K562 (cell line): ENCODE results near the gene GREB1. TPM values are rescaled to one million over a fixed set of nuclear protein-coding genes. Genes with fewer than 3 reads are reported as not detected.
A peak's percentile ranks its signal among the peaks of the same experiment; 100 is the strongest.

ENCODE experiments used
- ATF3 ChIP-seq, 2 experiments: fragments of 450-650 bp in 1 of 2; sonication (generic) in 1 of 2; formaldehyde crosslinking in 1 of 2; IDR thresholded peaks in 1 of 2; conservative IDR thresholded peaks in 1 of 2; 2 replicates each; pipeline versions ENCODE4 v1.6.1 to v1.8.1; 2016 to 2023; ENCODE audit warnings: mild to moderate bottlenecking in 2 of 2, moderate library complexity in 2 of 2, inconsistent platforms in 1 of 2, missing genetic modification reagents in 1 of 2
- CC2D1A ChIP-seq: fragments of 450-650 bp; IDR thresholded peaks from 2 replicates; pipeline ENCODE4 v1.6.1; 2017; ENCODE audit warnings: mild to moderate bottlenecking
- CHD7 ChIP-seq: fragments of 200-600 bp; sonication (generic); IDR thresholded peaks from one replicate; pipeline ENCODE4 v1.6.1; 2012; ENCODE audit warnings: mild to moderate bottlenecking, low read depth, low read length, inconsistent platforms
- DPF2 ChIP-seq: fragments of 450-650 bp; IDR thresholded peaks from 2 replicates; pipeline ENCODE4 v1.6.1; 2016
- HCFC1 ChIP-seq: IDR thresholded peaks from 2 replicates; pipeline ENCODE4 v1.6.1; 2012; ENCODE audit warnings: low read depth, low read length, improper control_type of control experiment
- HDAC6 ChIP-seq: IDR thresholded peaks from 2 replicates; pipeline ENCODE4 v1.6.1; 2012; ENCODE audit warnings: low read depth, mild to moderate bottlenecking, control low read depth, inconsistent platforms, low read length, moderate library complexity
- RAD21 ChIP-seq, 2 experiments: fragments of 250-450 bp in 1 of 2; fragments of 450-650 bp in 1 of 2; sonication (Bioruptor Pico) in 1 of 2; formaldehyde crosslinking in 1 of 2; IDR thresholded peaks in 1 of 2; conservative IDR thresholded peaks in 1 of 2; 2 replicates each; pipeline versions ENCODE4 v1.4.0 to v1.8.0; 2020 to 2022; ENCODE audit warnings: mild to moderate bottlenecking in 2 of 2, moderate library complexity in 1 of 2
- RCOR1 ChIP-seq, 2 experiments: IDR thresholded peaks; 2 replicates each; pipeline ENCODE4 v1.6.1; 2012; ENCODE audit warnings: low read depth in 2 of 2, low read length in 2 of 2, borderline replicate concordance in 1 of 2, improper control_type of control experiment in 1 of 2
- SIX5 ChIP-seq, 2 experiments: IDR thresholded peaks; 2 replicates each; pipeline ENCODE4 v1.6.1; 2011; ENCODE audit warnings: low read length in 2 of 2, borderline replicate concordance in 1 of 2, low read depth in 1 of 2, mild to moderate bottlenecking in 1 of 2, moderate library complexity in 1 of 2; ENCODE audit not compliant: insufficient read depth in 1 of 2
- TGIF2 ChIP-seq: sonication (generic); formaldehyde crosslinking; IDR thresholded peaks from 2 replicates; pipeline ENCODE4 v1.8.1; 2022; ENCODE audit warnings: mild to moderate bottlenecking, missing genetic modification reagents, moderate library complexity
- ZC3H8 ChIP-seq: fragments of 450-650 bp; IDR thresholded peaks from 2 replicates; pipeline ENCODE4 v1.6.1; 2017
- polyA plus RNA-seq, 8 experiments: library from polyadenylated mRNA; depleted of rRNA in 4 of 8; stranded (reverse) in 5 of 8; unstranded in 3 of 8; fragments of >200 nt; fragmentation: Nextera tagmentation in 2 of 8; fragmentation: Illumina TruSeq in 1 of 8; extraction: Ambion mirVana in 2 of 8; extraction: Trizol in 1 of 8; gene quantifications; 2 replicates each; pipeline versions ENCODE4 v1.2.1 to v1.2.3, GENCODE V29; 2011 to 2014; ENCODE audit warnings: inconsistent platforms in 1 of 8, missing spikeins in 1 of 8
- total RNA-seq, 7 experiments: library from RNA; depleted of rRNA in 6 of 7; stranded (reverse); fragments of >200 nt in 6 of 7; fragmentation: Illumina TruSeq in 2 of 7; extraction: Trizol in 2 of 7; gene quantifications; 2 replicates each; pipeline versions ENCODE4 v1.2.1 to v1.2.3, GENCODE V29; 2011 to 2021; ENCODE audit warnings: low replicate concordance in 1 of 7
- TF ChIP-seq, protein P1 (sequence below), 3 experiments: fragments of 200-800 bp in 1 of 3; sonication (Bioruptor generic) in 1 of 3; sonication (generic) in 1 of 3; formaldehyde crosslinking in 1 of 3; IDR thresholded peaks; 2 replicates each; pipeline versions ENCODE4 v1.6.1 to v1.8.0; 2016 to 2022; ENCODE audit warnings: mild to moderate bottlenecking in 2 of 3, missing compliant biosample characterization in 2 of 3, missing genetic modification characterization in 2 of 3, missing genetic modification reagents in 1 of 3

Gene GREB1
- total and polyA plus RNA-seq, 9 of the 15 experiments (the other 6 are each of a cell fraction or from before 2014, with no cell fraction given) = 0.04 to 0.86 (median 0.10) TPM; not detected in 1

DNA sequence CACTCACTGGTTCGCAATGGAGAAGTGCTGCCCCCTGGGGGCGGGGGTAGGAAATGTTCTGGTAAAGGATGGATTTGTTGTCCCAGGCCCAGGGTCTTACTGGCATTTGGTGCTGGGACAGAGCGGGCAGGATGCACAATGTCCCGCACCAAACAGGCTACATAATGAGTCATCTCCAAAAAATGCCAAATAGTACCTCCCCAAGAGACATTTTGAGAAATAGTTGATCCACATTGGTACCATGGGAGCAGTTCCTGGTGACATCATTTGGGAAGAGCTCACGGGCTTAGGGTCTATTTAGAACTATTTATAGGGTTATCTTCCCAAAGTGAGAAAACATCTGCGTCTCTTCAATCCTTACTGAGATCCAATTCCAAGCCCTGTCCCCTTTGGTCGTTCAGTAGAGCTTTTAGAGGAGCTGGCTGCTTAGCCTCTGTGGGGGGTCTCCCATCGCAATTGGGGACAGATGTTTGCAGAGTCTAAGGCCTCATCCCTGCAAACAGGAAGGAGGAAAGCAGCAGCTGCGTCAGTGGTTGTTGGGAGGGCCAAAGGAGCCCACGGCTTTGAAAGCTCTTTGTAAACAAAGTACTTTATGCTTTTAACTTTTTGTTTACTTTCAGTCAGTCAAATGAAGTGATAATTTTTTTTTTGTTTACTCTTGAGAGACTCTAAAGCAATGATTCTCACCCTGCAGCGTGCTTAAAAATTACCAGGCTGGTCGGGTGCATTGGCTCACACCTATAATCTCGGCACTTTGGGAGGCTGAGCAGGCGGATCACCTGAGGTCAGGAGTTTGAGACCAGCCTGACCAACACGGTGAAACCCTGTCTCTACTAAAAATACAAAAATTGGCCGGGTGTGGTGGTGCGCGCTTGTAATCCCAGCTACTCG is 49.3 kb downstream of the GREB1 start (continued):
- TF ChIP-seq CHD7 (no peak), ZC3H8 (no peak), DPF2 (no peak), HDAC6 (no peak), RCOR1 (IDR thresholded peaks at IDR 0.05; ENCODE audit: borderline replicate concordance in 1 of 2, low read depth in 2 of 2, low read length in 2 of 2) (0 out of 4 replicates have a peak, but pooled peaks of 1 of the 2 experiments have one; percentile 29), SIX5 (IDR thresholded peaks at IDR 0.05; ENCODE audit: borderline replicate concordance in 1 of 2, insufficient read depth in 1 of 2, low read depth in 1 of 2, low read length in 2 of 2) (no peak), RAD21 (CRISPR knock-in tag; conservative IDR thresholded peaks at IDR 0.05 in 1 of 2, IDR thresholded peaks at IDR 0.05 in 1 of 2) (peak; percentile 76 to 88), CC2D1A (no peak), TGIF2 (CRISPR knock-in tag) (no peak), HCFC1 (0 out of 2 replicates have a peak, but pooled peaks have one; percentile 17), ATF3 (IDR thresholded peaks at IDR 0.05) (peak; percentile 24; the same call in 1 of the 2 replicates), ATF3 (CRISPR knock-in tag; conservative IDR thresholded peaks at IDR 0.05) (no peak)
- TF ChIP-seq, protein P1, sequence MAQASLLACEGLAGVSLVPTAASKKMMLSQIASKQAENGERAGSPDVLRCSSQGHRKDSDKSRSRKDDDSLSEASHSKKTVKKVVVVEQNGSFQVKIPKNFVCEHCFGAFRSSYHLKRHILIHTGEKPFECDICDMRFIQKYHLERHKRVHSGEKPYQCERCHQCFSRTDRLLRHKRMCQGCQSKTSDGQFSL (CRISPR knock-in tag; IDR thresholded peaks at IDR 0.05) = no peak
- TF ChIP-seq, protein P1 (tag; IDR thresholded peaks at IDR 0.05) = no peak
